MM.1S (cell line): ENCODE results near the gene MEDAG.

Source experiments
- EZH2 ChIP-seq: fragments of 300-600 bp; sonication (generic); optimal IDR thresholded peaks from 2 replicates; pipeline ENCODE3; 2017; ENCODE audit warnings: low read depth, mild to moderate bottlenecking, antibody characterized with exemption, low read length, mixed read lengths
- EZH2phosphoT487 ChIP-seq: fragments of 300-600 bp; sonication (generic); IDR thresholded peaks from 2 replicates; pipeline ENCODE4 v1.6.1; 2018; ENCODE audit warnings: antibody characterized with exemption, low read length
- TF ChIP-seq, protein P1 (sequence below): fragments of 300-600 bp; sonication (generic); IDR thresholded peaks from 2 replicates; pipeline ENCODE4 v1.5.1; 2016; ENCODE audit warnings: antibody characterized with exemption, low read length, mixed read lengths

DNA sequence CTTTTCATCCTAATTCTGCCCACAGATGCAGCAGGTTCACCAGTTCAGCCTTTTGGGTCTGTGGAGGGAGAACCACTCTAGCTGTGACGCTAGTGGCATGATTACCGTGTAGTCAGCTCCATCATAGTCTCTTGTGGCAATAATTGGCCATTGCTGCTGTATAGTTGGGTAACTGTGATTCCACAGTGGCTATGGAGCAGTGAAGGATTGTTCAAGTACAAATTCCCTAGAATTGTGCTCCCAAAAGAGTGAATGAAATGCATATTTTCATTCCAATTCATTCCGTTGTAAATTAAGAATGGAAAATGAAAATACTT lies 27.2 kb downstream of the MEDAG start:
- TF ChIP-seq, protein P1, sequence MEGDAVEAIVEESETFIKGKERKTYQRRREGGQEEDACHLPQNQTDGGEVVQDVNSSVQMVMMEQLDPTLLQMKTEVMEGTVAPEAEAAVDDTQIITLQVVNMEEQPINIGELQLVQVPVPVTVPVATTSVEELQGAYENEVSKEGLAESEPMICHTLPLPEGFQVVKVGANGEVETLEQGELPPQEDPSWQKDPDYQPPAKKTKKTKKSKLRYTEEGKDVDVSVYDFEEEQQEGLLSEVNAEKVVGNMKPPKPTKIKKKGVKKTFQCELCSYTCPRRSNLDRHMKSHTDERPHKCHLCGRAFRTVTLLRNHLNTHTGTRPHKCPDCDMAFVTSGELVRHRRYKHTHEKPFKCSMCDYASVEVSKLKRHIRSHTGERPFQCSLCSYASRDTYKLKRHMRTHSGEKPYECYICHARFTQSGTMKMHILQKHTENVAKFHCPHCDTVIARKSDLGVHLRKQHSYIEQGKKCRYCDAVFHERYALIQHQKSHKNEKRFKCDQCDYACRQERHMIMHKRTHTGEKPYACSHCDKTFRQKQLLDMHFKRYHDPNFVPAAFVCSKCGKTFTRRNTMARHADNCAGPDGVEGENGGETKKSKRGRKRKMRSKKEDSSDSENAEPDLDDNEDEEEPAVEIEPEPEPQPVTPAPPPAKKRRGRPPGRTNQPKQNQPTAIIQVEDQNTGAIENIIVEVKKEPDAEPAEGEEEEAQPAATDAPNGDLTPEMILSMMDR: no peak
- TF ChIP-seq EZH2phosphoT487 (no peak), EZH2 (no peak)
